ENCODE measurements around the gene TWSG1. TPM values are rescaled to one million over a fixed set of nuclear protein-coding genes. Genes with fewer than 3 reads are reported as not detected.

Gene TWSG1
- polyA plus RNA-seq, 3 donors, result 1.6 to 5.5 (median 3.9) TPM

GRCh38 chr18:9410515-9410914 lies 75.9 kb downstream of the TWSG1 start:
- Histone ChIP-seq H2AFZ (ENCODE audit: insufficient read depth, low read depth, low read length, poor library complexity, severe bottlenecking) (no peak overlapping the region), H3K4me2 (replicated peaks; ENCODE audit: extremely low read depth, low read length, poor library complexity, severe bottlenecking) (no peak overlapping the region), H3K27me3 (ENCODE audit: control insufficient read depth in 2 of 2, insufficient read depth in 2 of 2, low read length in 2 of 2) (no peaks in the 10 kb centered on the region), H3K4me1 (ENCODE audit: control insufficient read depth in 1 of 2, insufficient read depth in 2 of 2, low read length in 2 of 2) (no peaks in the 10 kb centered on the region), H3K36me3 (replicated peaks in 1 of 2; ENCODE audit: control insufficient read depth in 1 of 2, insufficient read depth in 2 of 2, low read length in 2 of 2) (no peaks in the 10 kb centered on the region), H3K4me3 (replicated peaks in 1 of 3; ENCODE audit: low read depth in 2 of 3, low read length in 3 of 3) (no peak overlapping the region), H3K9me3 (replicated peaks in 1 of 2; ENCODE audit: control insufficient read depth in 1 of 2, insufficient read depth in 1 of 2, low read length in 2 of 2) (peaks cover 0 to 4% of the 10 kb centered on the region in 2 donors), H3K9ac (ENCODE audit: insufficient read depth, low read length, poor library complexity, severe bottlenecking) (no peak overlapping the region), H3K79me2 (ENCODE audit: insufficient read depth, low read length) (no peaks in the 10 kb centered on the region), H3K27ac (ENCODE audit: low read depth in 1 of 2, low read length in 2 of 2) (no peak overlapping the region), H4K20me1 (ENCODE audit: insufficient read depth, low read length) (no peaks in the 10 kb centered on the region)
- Mint-ChIP-seq H3K4me1 (no peaks in the 10 kb centered on the region), H3K4me3 (no peak overlapping the region), H3K9me3 (peaks cover 0 to 17% (median 3%) of the 10 kb centered on the region in 7 donors), H3K27me3 (ENCODE audit: low read depth in 3 of 3) (peaks cover 2 to 7% (median 4%) of the 10 kb centered on the region in 3 donors), H3K36me3 (no peaks in the 10 kb centered on the region), H3K27ac (no peak overlapping the region)
- WGBS (ENCODE audit: insufficient coverage), result 67% methylated on average over 1 of the region's 1 CpG
- no peak for DNase-seq
- intact Hi-C loops (cut with micrococcal nuclease), result no loop called here
- no peak for TF ChIP-seq CTCF (IDR thresholded peaks at IDR 0.05)

GRCh38 chr18:9413576-9413975 lies 79.0 kb downstream of the TWSG1 start:
- peaks cover 0 to 17% (median 3%) of the 10 kb centered on the region in 7 donors for H3K9me3 Mint-ChIP-seq
- H3K27ac ChIP-seq (ENCODE audit: low read depth in 1 of 2, low read length in 2 of 2), result no peak overlapping the region
- peaks cover 0 to 4% of the 10 kb centered on the region in 2 donors for H3K9me3 ChIP-seq (replicated peaks in 1 of 2; ENCODE audit: control insufficient read depth in 1 of 2, insufficient read depth in 1 of 2, low read length in 2 of 2)
- no peaks in the 10 kb centered on the region for H3K4me1 ChIP-seq (ENCODE audit: control insufficient read depth in 1 of 2, insufficient read depth in 2 of 2, low read length in 2 of 2)
- no peak overlapping the region for H2AFZ ChIP-seq (ENCODE audit: insufficient read depth, low read depth, low read length, poor library complexity, severe bottlenecking)
- H3K79me2 ChIP-seq (ENCODE audit: insufficient read depth, low read length), result no peaks in the 10 kb centered on the region
- H3K4me1 Mint-ChIP-seq, result no peaks in the 10 kb centered on the region
- no peaks in the 10 kb centered on the region for H3K36me3 Mint-ChIP-seq
- intact Hi-C loops (cut with micrococcal nuclease), result no loop called here
- H3K9ac ChIP-seq (ENCODE audit: insufficient read depth, low read length, poor library complexity, severe bottlenecking), result no peak overlapping the region
- H3K4me2 ChIP-seq (replicated peaks; ENCODE audit: extremely low read depth, low read length, poor library complexity, severe bottlenecking), result no peak overlapping the region
- DNase-seq, result no peak
- H3K36me3 ChIP-seq (replicated peaks in 1 of 2; ENCODE audit: control insufficient read depth in 1 of 2, insufficient read depth in 2 of 2, low read length in 2 of 2), result no peaks in the 10 kb centered on the region
- H3K27ac Mint-ChIP-seq, result no peak overlapping the region
- no peak overlapping the region for H3K4me3 Mint-ChIP-seq
- 100% methylated on average over 1 of the region's 1 CpG for WGBS (ENCODE audit: insufficient coverage)
- no peaks in the 10 kb centered on the region for H4K20me1 ChIP-seq (ENCODE audit: insufficient read depth, low read length)
- no peak for TF ChIP-seq CTCF (IDR thresholded peaks at IDR 0.05)
- H3K4me3 ChIP-seq (replicated peaks in 1 of 3; ENCODE audit: low read depth in 2 of 3, low read length in 3 of 3), result no peak overlapping the region
- H3K27me3 Mint-ChIP-seq (ENCODE audit: low read depth in 3 of 3), result peaks cover 0 to 7% (median 0%) of the 10 kb centered on the region in 3 donors
- no peaks in the 10 kb centered on the region for H3K27me3 ChIP-seq (ENCODE audit: control insufficient read depth in 2 of 2, insufficient read depth in 2 of 2, low read length in 2 of 2)

All from CD14-positive monocyte (primary cell).